ENCODE results near the gene FMN1. TPM values are rescaled to one million over a fixed set of nuclear protein-coding genes. Genes with fewer than 3 reads are reported as not detected.

FMN1 gene
- total and polyA plus RNA-seq, 7 donors = 0.21 to 20.0 (median 2.5) TPM

DNA sequence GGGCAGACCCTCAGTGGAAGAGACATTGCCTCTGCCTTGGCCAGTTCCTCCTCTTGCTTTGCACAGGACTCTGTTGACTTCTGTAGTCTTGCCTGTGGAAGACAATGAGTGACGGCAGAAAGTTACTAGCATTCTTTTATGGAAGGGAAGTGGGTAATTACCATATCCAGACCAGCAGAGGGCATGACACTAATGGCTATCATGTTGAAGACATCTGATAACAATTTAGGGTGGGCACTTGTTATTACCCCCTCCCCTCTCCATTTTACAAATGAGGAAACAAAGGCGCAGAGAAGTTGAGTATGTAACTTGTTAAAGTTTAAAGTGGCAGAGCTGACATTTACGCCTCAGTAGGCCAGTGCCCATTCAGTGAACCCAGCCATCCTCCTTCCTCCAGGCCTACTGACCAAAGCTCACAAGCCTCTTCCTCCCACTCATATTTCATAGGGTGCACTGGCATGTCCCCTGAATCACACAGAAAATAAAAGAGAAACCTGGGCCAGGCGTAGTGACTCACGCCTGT lies 48.2 kb upstream of the FMN1 start:
- TF ChIP-seq, protein P1, sequence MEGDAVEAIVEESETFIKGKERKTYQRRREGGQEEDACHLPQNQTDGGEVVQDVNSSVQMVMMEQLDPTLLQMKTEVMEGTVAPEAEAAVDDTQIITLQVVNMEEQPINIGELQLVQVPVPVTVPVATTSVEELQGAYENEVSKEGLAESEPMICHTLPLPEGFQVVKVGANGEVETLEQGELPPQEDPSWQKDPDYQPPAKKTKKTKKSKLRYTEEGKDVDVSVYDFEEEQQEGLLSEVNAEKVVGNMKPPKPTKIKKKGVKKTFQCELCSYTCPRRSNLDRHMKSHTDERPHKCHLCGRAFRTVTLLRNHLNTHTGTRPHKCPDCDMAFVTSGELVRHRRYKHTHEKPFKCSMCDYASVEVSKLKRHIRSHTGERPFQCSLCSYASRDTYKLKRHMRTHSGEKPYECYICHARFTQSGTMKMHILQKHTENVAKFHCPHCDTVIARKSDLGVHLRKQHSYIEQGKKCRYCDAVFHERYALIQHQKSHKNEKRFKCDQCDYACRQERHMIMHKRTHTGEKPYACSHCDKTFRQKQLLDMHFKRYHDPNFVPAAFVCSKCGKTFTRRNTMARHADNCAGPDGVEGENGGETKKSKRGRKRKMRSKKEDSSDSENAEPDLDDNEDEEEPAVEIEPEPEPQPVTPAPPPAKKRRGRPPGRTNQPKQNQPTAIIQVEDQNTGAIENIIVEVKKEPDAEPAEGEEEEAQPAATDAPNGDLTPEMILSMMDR (IDR thresholded peaks at IDR 0.05) = peak; percentile 27
- WGBS, 3 donors = 86 to 87% (median 86%) methylated on average over 5 of the region's 5 CpGs
- Histone ChIP-seq H3K36me3 (ENCODE audit: insufficient read depth in 1 of 2, low read depth in 1 of 2) (no peaks in the 10 kb centered on the region), H3K4me3 (no peak overlapping the region), H3K9me3 (no peaks in the 10 kb centered on the region), H3K27me3 (ENCODE audit: insufficient read depth in 3 of 3, low read length in 2 of 3) (no peaks in the 10 kb centered on the region), H3K4me1 (no peaks in the 10 kb centered on the region), H3K27ac (no peak overlapping the region)
- ATAC-seq (peak in 1 of 4 donors; percentile 54), DNase-seq (no peak)
- intact Hi-C loops (cut with DNase I) = no loop called here

DNA sequence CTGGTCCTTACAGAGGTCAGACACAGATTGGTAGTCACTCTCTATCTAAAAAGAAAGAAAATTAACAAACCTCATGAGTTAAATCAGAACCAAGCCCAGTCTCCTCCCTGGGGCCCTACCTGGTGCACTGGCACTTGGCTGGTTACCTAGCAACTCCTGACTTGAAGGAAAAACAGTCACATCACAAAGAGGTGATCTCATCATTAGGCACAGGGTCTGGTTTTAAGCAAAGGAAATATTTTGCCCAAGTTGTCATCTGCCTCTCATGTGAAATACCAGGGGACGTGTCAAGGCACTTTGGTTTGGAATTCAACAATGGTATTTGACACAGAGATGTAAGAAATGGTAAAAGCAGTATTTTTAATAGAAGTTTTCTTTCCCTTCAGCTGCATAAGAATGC lies 47.7 kb upstream of the FMN1 start:
- Histone ChIP-seq H3K27ac (no peak overlapping the region), H3K27me3 (ENCODE audit: insufficient read depth in 3 of 3, low read length in 2 of 3) (no peaks in the 10 kb centered on the region), H3K4me3 (no peak overlapping the region), H3K9me3 (no peaks in the 10 kb centered on the region), H3K4me1 (no peaks in the 10 kb centered on the region), H3K36me3 (ENCODE audit: insufficient read depth in 1 of 2, low read depth in 1 of 2) (no peaks in the 10 kb centered on the region)
- 59 to 88% (median 73%) methylated on average over 1 of the region's 1 CpG for WGBS, 3 donors
- intact Hi-C loops (cut with DNase I) = no loop called here
- no peak for DNase-seq
- TF ChIP-seq, protein P1 (IDR thresholded peaks at IDR 0.05) = no peak
- ATAC-seq = no peak

DNA sequence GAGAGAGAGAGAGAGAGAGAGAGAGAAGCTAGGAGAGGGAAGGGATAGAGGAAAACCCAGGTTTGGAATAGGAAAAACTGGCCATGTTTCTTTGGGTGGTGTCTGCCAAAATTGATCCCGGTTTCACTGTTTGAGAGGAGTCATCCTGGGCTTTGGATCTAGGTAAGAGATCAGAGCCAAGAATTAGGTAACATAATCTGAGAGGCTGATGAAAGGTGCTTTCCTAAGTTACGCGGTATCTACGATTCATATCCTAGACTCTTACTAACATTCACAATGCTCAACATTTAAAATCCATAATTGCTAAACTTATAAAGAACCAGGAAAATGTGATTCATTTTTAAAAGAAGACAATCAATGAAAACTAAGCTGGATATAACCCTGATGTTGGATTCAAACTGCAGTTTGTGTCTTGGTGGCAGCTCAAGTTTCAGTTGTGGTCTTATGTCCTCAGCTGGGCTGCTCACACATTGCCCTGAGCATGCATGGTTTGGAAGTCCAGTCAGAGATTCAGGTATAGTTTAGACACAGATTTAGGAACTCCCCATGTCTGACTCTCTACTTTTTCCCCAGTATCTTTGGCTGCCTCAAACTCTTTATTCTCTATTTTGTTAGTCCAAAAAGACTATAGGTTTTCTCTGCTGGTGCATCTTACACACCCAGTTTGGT lies 42.5 kb upstream of the FMN1 start:
- TF ChIP-seq, protein P1 (IDR thresholded peaks at IDR 0.05) = no peak
- Histone ChIP-seq H3K27ac (no peak overlapping the region), H3K36me3 (ENCODE audit: insufficient read depth in 1 of 2, low read depth in 1 of 2) (no peaks in the 10 kb centered on the region), H3K4me3 (no peak overlapping the region), H3K4me1 (no peaks in the 10 kb centered on the region), H3K27me3 (ENCODE audit: insufficient read depth in 3 of 3, low read length in 2 of 3) (no peaks in the 10 kb centered on the region), H3K9me3 (no peaks in the 10 kb centered on the region)
- intact Hi-C loops (cut with DNase I) = loop anchor here in 1 of 2 donors (10.0 kb wide), 1 partner anchor 468 kb away; no protein-coding TSS in a partner anchor
- 27 to 45% (median 33%) methylated on average over 4 of the region's 4 CpGs for WGBS, 3 donors
- ATAC-seq (peak in 3 of 4 donors; percentile 45 to 72 (median 56)), DNase-seq (no peak)

DNA sequence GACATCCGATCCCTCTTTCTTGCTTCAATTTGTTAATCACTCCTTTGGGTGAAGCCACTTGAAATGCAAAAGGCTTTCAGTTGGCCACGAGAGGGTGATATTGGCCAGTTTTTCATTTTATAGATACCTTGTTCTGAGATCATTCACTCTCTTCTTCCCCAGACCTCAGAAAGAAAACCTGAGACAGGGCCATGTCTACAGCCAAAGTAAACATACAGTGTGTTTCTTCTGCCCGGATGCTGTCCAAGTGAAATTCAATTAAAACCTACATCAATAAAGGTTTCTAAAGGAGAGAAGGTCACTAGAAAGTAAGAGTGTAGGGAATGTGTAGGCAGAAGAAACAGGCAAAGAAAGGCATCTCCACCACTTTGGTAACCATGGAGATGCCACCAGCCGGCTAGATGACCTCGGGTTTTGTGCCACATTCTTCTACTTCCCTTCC lies 39.5 kb upstream of the FMN1 start:
- intact Hi-C loops (cut with DNase I) = loop anchor here in 1 of 2 donors (10.0 kb wide), 1 partner anchor 471 kb away; no protein-coding TSS in a partner anchor
- no peaks in the 10 kb centered on the region for H3K27me3 ChIP-seq (ENCODE audit: insufficient read depth in 3 of 3, low read length in 2 of 3)
- ATAC-seq = peak in 1 of 4 donors; percentile 26
- DNase-seq = no peak
- no peaks in the 10 kb centered on the region for H3K9me3 ChIP-seq
- H3K36me3 ChIP-seq (ENCODE audit: insufficient read depth in 1 of 2, low read depth in 1 of 2) = no peaks in the 10 kb centered on the region
- H3K4me1 ChIP-seq = no peaks in the 10 kb centered on the region
- TF ChIP-seq, protein P1 (IDR thresholded peaks at IDR 0.05) = peak; percentile 41
- no peak overlapping the region for H3K27ac ChIP-seq
- 45 to 69% (median 58%) methylated on average over 5 of the region's 5 CpGs for WGBS, 3 donors
- no peak overlapping the region for H3K4me3 ChIP-seq

All from psoas muscle (tissue), 8 donors.